Upper lobe of right lung (tissue), 1 donor: ENCODE results near the gene URB1. TPM values are rescaled to one million over a fixed set of nuclear protein-coding genes. Genes with fewer than 3 reads are reported as not detected.

Source experiments
- ATAC-seq: fragments of 200-7000 bp; cut with Tn5 transposase; one replicate; pipeline ENCODE4 v1.9.1; 2020; ENCODE audit warnings: mild to moderate bottlenecking, moderate library complexity
- DNase-seq: peaks from one replicate; pipeline ENCODE4 v3.0.0-alpha.2; 2020
- H3K27ac ChIP-seq: fragments of 200-600 bp; one replicate; pipeline ENCODE4 v1.8.0; 2022
- H3K27me3 ChIP-seq: fragments of 200-600 bp; one replicate; pipeline ENCODE4 v1.8.0; 2022; ENCODE audit warnings: mild to moderate bottlenecking
- H3K36me3 ChIP-seq: fragments of 200-600 bp; one replicate; pipeline ENCODE4 v1.8.0; 2022
- H3K4me1 ChIP-seq: fragments of 200-600 bp; one replicate; pipeline ENCODE4 v1.8.0; 2022
- H3K4me3 ChIP-seq: fragments of 200-600 bp; one replicate; pipeline ENCODE4 v1.8.0; 2022; ENCODE audit warnings: mild to moderate bottlenecking
- H3K9me3 ChIP-seq: fragments of 200-600 bp; one replicate; pipeline ENCODE4 v1.8.0; 2022
- intact Hi-C: fragments of 100-400 bp; cut with DNase I; formaldehyde crosslinking; loops from one replicate; pipeline ENCODE4 v1.11.0; 2022
- total RNA-seq: library from RNA; stranded (reverse); fragmentation: NEBNext Ultra II Directional; extraction: Animal tissue kit (Norgen Biotek cat#: 25700); gene quantifications from one replicate; pipeline ENCODE4 v1.2.1, GENCODE V29; 2021
- TF ChIP-seq, protein P1 (sequence below): fragments of 200-600 bp; IDR thresholded peaks from one replicate; pipeline ENCODE4 v1.8.0; 2022; ENCODE audit warnings: antibody characterized with exemption
- donor health status: DM: no; HTN: yes; CAD: no; lungs with severe emphysema.

URB1 gene
- total RNA-seq, 1 donor from 2014 or later: 14.3 TPM

GRCh38 chr21:32422064-32422463, 29.3 kb upstream of the URB1 start:
- TF ChIP-seq, protein P1, sequence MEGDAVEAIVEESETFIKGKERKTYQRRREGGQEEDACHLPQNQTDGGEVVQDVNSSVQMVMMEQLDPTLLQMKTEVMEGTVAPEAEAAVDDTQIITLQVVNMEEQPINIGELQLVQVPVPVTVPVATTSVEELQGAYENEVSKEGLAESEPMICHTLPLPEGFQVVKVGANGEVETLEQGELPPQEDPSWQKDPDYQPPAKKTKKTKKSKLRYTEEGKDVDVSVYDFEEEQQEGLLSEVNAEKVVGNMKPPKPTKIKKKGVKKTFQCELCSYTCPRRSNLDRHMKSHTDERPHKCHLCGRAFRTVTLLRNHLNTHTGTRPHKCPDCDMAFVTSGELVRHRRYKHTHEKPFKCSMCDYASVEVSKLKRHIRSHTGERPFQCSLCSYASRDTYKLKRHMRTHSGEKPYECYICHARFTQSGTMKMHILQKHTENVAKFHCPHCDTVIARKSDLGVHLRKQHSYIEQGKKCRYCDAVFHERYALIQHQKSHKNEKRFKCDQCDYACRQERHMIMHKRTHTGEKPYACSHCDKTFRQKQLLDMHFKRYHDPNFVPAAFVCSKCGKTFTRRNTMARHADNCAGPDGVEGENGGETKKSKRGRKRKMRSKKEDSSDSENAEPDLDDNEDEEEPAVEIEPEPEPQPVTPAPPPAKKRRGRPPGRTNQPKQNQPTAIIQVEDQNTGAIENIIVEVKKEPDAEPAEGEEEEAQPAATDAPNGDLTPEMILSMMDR: no peak
- no peak for ATAC-seq
- Histone ChIP-seq H3K27ac (no peak overlapping the region), H3K9me3 (peaks cover 5% of the 10 kb centered on the region), H3K4me3 (no peak overlapping the region), H3K27me3 (no peaks in the 10 kb centered on the region), H3K36me3 (peaks cover 13% of the 10 kb centered on the region), H3K4me1 (peaks cover 7% of the 10 kb centered on the region)
- DNase-seq: no peak
- intact Hi-C loops: no loop called here

GRCh38 chr21:32418146-32418545, 25.3 kb upstream of the URB1 start:
- TF ChIP-seq, protein P1: no peak
- Histone ChIP-seq H3K27ac (no peak overlapping the region), H3K4me1 (peaks cover 34% of the 10 kb centered on the region), H3K9me3 (peaks cover 5% of the 10 kb centered on the region), H3K4me3 (no peak overlapping the region), H3K36me3 (peaks cover 14% of the 10 kb centered on the region), H3K27me3 (no peaks in the 10 kb centered on the region)
- no peak for ATAC-seq
- intact Hi-C loops: no loop called here
- DNase-seq: no peak

DNA sequence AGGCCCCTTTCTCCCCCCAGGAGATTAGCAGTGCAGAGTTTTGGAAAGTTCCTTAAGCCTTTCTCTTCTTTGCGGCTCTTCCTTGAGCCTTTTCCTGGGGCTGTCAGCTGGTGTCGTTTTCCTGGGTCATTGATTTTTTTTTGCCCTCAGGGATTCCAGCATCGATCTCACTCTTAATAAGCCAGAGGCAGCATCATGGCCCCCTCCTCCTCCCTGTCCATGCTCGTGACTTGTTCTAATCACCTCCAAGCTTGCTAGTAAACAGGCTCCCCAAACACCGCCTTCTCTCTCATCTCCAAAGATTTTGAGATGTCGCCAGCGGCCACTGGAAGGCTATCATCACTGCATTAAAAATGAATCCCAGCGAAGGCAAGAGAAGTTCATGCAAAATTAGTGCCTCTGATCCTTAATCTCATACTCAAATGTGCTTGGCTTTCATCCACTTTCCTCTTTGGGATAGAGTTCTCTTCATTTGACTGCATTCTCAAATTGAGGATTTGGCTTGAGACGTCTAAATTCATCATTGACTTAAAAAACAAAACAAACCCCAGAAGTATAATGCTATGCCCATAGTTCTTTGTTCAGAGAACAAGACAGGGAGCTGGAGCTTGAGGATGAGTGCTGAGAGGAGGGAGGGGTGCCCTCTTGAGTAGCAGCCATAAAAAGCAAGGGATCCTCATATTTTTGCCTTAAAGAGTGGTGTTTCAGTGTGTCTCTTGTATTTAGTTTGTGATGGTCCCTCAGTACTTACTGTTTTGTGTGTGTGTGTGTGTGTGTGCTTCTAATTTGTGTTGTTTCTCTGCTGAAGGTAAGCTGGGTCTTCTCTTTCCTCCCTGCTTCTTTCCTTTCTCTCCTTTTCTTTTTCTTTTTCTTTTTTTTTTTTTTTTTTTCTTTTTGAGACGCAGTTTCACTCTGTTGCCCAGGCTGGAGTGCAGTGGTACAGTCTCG, 22.9 kb upstream of the URB1 start:
- peak overlapping the region; percentile 20 for H3K27ac ChIP-seq
- TF ChIP-seq, protein P1: no peak
- peaks cover 14% of the 10 kb centered on the region for H3K36me3 ChIP-seq
- DNase-seq (no peak), ATAC-seq (no peak)
- no peaks in the 10 kb centered on the region for H3K9me3 ChIP-seq
- H3K27me3 ChIP-seq: no peaks in the 10 kb centered on the region
- intact Hi-C loops: no loop called here
- peak overlapping the region; percentile 80 for H3K4me3 ChIP-seq
- peaks cover 41% of the 10 kb centered on the region for H3K4me1 ChIP-seq

GRCh38 chr21:32414579-32415358, 22.0 kb upstream of the URB1 start:
- no peaks in the 10 kb centered on the region for H3K27me3 ChIP-seq
- H3K36me3 ChIP-seq: peaks cover 14% of the 10 kb centered on the region
- intact Hi-C loops: no loop called here
- ATAC-seq (no peak), DNase-seq (no peak)
- TF ChIP-seq, protein P1: peak; percentile 36
- H3K9me3 ChIP-seq: no peaks in the 10 kb centered on the region
- peak overlapping the region; percentile 80 for H3K4me3 ChIP-seq
- peaks cover 45% of the 10 kb centered on the region for H3K4me1 ChIP-seq
- H3K27ac ChIP-seq: peak overlapping the region; percentile 100

GRCh38 chr21:32413697-32414578, 21.1 kb upstream of the URB1 start:
- DNase-seq: peak; percentile 81
- no peaks in the 10 kb centered on the region for H3K9me3 ChIP-seq
- intact Hi-C loops: no loop called here
- peaks cover 14% of the 10 kb centered on the region for H3K36me3 ChIP-seq
- H3K4me1 ChIP-seq: peaks cover 45% of the 10 kb centered on the region
- no peaks in the 10 kb centered on the region for H3K27me3 ChIP-seq
- TF ChIP-seq, protein P1: no peak
- H3K4me3 ChIP-seq: peak overlapping the region; percentile 80
- ATAC-seq: peak; percentile 31
- peak overlapping the region; percentile 100 for H3K27ac ChIP-seq
